K562 (cell line): ENCODE measurements around the gene KCNJ14. TPM values are rescaled to one million over a fixed set of nuclear protein-coding genes. Genes with fewer than 3 reads are reported as not detected.

Source experiments
- ARID1B ChIP-seq: fragments of 450-650 bp; IDR thresholded peaks from 2 replicates; pipeline ENCODE4 v1.6.1; 2016; ENCODE audit warnings: antibody characterized with exemption, mild to moderate bottlenecking, inconsistent platforms
- CREB3L1 ChIP-seq: fragments of 450-650 bp; IDR thresholded peaks from 2 replicates; pipeline ENCODE4 v1.6.1; 2014; ENCODE audit warnings: low read depth, mild to moderate bottlenecking, moderate library complexity, borderline replicate concordance
- CTCFL ChIP-seq: IDR thresholded peaks from 2 replicates; pipeline ENCODE4 v1.6.1; 2011; ENCODE audit warnings: borderline replicate concordance, low read depth, mild to moderate bottlenecking, moderate library complexity, low read length; ENCODE audit not compliant: insufficient read depth, poor library complexity, severe bottlenecking
- CXXC5 ChIP-seq: fragments of 250-450 bp; sonication (Bioruptor Pico); IDR thresholded peaks from 2 replicates; pipeline ENCODE4 v1.8.0; 2022; ENCODE audit warnings: inconsistent platforms, mild to moderate bottlenecking, moderate library complexity
- DMBX1 ChIP-seq: fragments of 250-450 bp; sonication (Bioruptor Pico); IDR thresholded peaks from 2 replicates; pipeline ENCODE4 v1.8.0; 2022; ENCODE audit warnings: inconsistent platforms, mild to moderate bottlenecking, moderate library complexity, borderline replicate concordance
- ETV1 ChIP-seq: fragments of 450-650 bp; conservative IDR thresholded peaks from 2 replicates; pipeline ENCODE4 v1.6.1; 2016; ENCODE audit warnings: missing genetic modification characterization, control low read depth, low read depth, missing compliant biosample characterization
- FOXA3 ChIP-seq, 2 experiments: fragments of 450-650 bp in 1 of 2; sonication (generic) in 1 of 2; formaldehyde crosslinking; IDR thresholded peaks in 1 of 2; conservative IDR thresholded peaks in 1 of 2; 2 replicates each; pipeline versions ENCODE4 v1.4.0 to v1.8.0; 2020 to 2022; ENCODE audit warnings: mild to moderate bottlenecking in 2 of 2, missing genetic modification reagents in 1 of 2
- HMBOX1 ChIP-seq: sonication (generic); IDR thresholded peaks from 2 replicates; pipeline ENCODE4 v1.6.1; 2016
- MAX ChIP-seq: sonication (generic); formaldehyde crosslinking; IDR thresholded peaks from 2 replicates; pipeline ENCODE4 v1.9.0; 2022; ENCODE audit warnings: mild to moderate bottlenecking, missing genetic modification reagents
- MCM3 ChIP-seq: fragments of 450-650 bp; IDR thresholded peaks from 2 replicates; pipeline ENCODE4 v1.6.1; 2016
- MED1 ChIP-seq: sonication (generic); formaldehyde crosslinking; IDR thresholded peaks from 2 replicates; pipeline ENCODE4 v1.8.1; 2023; ENCODE audit warnings: missing genetic modification reagents, borderline replicate concordance
- NBN ChIP-seq: fragments of 450-650 bp; IDR thresholded peaks from 2 replicates; pipeline ENCODE4 v1.6.1; 2016; ENCODE audit warnings: low read depth, mild to moderate bottlenecking
- SIX5 ChIP-seq, 2 experiments: IDR thresholded peaks; 2 replicates each; pipeline ENCODE4 v1.6.1; 2011; ENCODE audit warnings: low read length in 2 of 2, borderline replicate concordance in 1 of 2, low read depth in 1 of 2, mild to moderate bottlenecking in 1 of 2, moderate library complexity in 1 of 2; ENCODE audit not compliant: insufficient read depth in 1 of 2
- SMAD4 ChIP-seq: fragments of 250-450 bp; sonication (Bioruptor Pico); conservative IDR thresholded peaks from 2 replicates; pipeline ENCODE4 v1.8.0; 2021; ENCODE audit warnings: inconsistent platforms, mild to moderate bottlenecking, moderate library complexity
- SRSF3 ChIP-seq: fragments of 200-400 bp; formaldehyde crosslinking; IDR thresholded peaks from 2 replicates; pipeline ENCODE4 v1.6.1; 2016; ENCODE audit warnings: mild to moderate bottlenecking, low read length, moderate library complexity; ENCODE audit not compliant: insufficient read depth
- ZNF263 ChIP-seq: sonication (generic); formaldehyde crosslinking; IDR thresholded peaks from 2 replicates; pipeline ENCODE4 v1.8.0; 2022; ENCODE audit warnings: mild to moderate bottlenecking, missing genetic modification reagents, borderline replicate concordance
- ZNF79 ChIP-seq: fragments of 250-450 bp; sonication (Bioruptor Pico); IDR thresholded peaks from 2 replicates; pipeline ENCODE4 v1.4.0; 2020; ENCODE audit warnings: low read depth, mild to moderate bottlenecking, moderate library complexity
- ZSCAN29 ChIP-seq: fragments of 450-650 bp; IDR thresholded peaks from 2 replicates; pipeline ENCODE4 v1.6.1; 2017
- polyA plus RNA-seq, 8 experiments: library from polyadenylated mRNA; depleted of rRNA in 4 of 8; stranded (reverse) in 5 of 8; unstranded in 3 of 8; fragments of >200 nt; fragmentation: Nextera tagmentation in 2 of 8; fragmentation: Illumina TruSeq in 1 of 8; extraction: Ambion mirVana in 2 of 8; extraction: Trizol in 1 of 8; gene quantifications; 2 replicates each; pipeline versions ENCODE4 v1.2.1 to v1.2.3, GENCODE V29; 2011 to 2014; ENCODE audit warnings: inconsistent platforms in 1 of 8, missing spikeins in 1 of 8
- total RNA-seq, 7 experiments: library from RNA; depleted of rRNA in 6 of 7; stranded (reverse); fragments of >200 nt in 6 of 7; fragmentation: Illumina TruSeq in 2 of 7; extraction: Trizol in 2 of 7; gene quantifications; 2 replicates each; pipeline versions ENCODE4 v1.2.1 to v1.2.3, GENCODE V29; 2011 to 2021; ENCODE audit warnings: low replicate concordance in 1 of 7

Gene KCNJ14
- total and polyA plus RNA-seq, 9 of the 15 experiments (the other 6 are each of a cell fraction or from before 2014, with no cell fraction given), result 0.15 to 1.6 (median 0.49) TPM

- peak; percentile 35; the same call in 1 of the 2 replicates for TF ChIP-seq ZNF263 (CRISPR knock-in tag)
- TF ChIP-seq HMBOX1, result peak; percentile 59
- TF ChIP-seq SIX5 (IDR thresholded peaks at IDR 0.05; ENCODE audit: borderline replicate concordance in 1 of 2, insufficient read depth in 1 of 2, low read depth in 1 of 2, low read length in 2 of 2), result peak; percentile 73 to 79
- 0 out of 2 replicates have a peak, but pooled peaks have one; percentile 6 for TF ChIP-seq ARID1B
- no peak for TF ChIP-seq MED1
- TF ChIP-seq MAX (CRISPR knock-in tag), result peak; percentile 98
- TF ChIP-seq SMAD4 (CRISPR knock-in tag), result no peak
- no peak for TF ChIP-seq SRSF3
- TF ChIP-seq ETV1, result peak; percentile 39
- TF ChIP-seq CXXC5 (CRISPR knock-in tag), result peak; percentile 82
- TF ChIP-seq MCM3, result no peak
- no peak for TF ChIP-seq DMBX1 (CRISPR knock-in tag)
- TF ChIP-seq CREB3L1, result peak; percentile 94
- 0 out of 4 replicates have a peak, but pooled peaks of 1 of the 2 experiments have one; percentile 17 for TF ChIP-seq FOXA3 (CRISPR knock-in tag; conservative IDR thresholded peaks at IDR 0.05 in 1 of 2, IDR thresholded peaks at IDR 0.05 in 1 of 2)
- TF ChIP-seq CTCFL, result peak; percentile 78
- TF ChIP-seq ZNF79 (CRISPR knock-in tag), result no peak
- TF ChIP-seq NBN, result 0 out of 2 replicates have a peak, but pooled peaks have one; percentile 11
- 0 out of 2 replicates have a peak, but pooled peaks have one; percentile 10 for TF ChIP-seq ZSCAN29
Observed at GRCh38 chr19:48445606-48446481, 9.5 kb upstream of the KCNJ14 start, which contains the start of gene GRWD1 (continued).
